Measurements from ENCODE around the gene SAMD4A.
A peak's percentile ranks its signal among the peaks of the same experiment; 100 is the strongest.
"Not testable (repeated sequence)": the region's sequence is repeated elsewhere in the genome, so short reads cannot be mapped to it uniquely, and the experiment has no call there.

SAMD4A gene

DNA sequence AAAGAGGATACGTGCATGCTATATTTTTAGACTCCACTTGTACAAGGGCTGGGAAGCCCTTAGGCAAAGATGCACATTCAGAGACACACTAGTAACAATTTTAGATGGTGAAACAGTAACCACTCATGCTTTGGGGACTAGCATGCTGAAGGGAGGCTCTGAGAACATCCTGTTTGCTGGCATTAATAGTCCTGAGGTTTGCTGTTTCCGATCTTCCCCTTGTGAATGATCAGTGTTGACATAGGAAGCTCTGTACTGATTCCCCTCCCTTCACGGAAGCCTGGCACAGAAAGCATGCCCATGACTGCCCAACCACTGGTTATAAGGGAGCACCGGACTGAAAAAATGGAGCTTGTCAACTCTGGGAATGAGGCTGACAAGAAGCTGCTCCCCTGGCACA, 171.1 kb downstream of the SAMD4A start:
- peak in 1 of 2 experiments; percentile 6 for DNase-seq

DNA sequence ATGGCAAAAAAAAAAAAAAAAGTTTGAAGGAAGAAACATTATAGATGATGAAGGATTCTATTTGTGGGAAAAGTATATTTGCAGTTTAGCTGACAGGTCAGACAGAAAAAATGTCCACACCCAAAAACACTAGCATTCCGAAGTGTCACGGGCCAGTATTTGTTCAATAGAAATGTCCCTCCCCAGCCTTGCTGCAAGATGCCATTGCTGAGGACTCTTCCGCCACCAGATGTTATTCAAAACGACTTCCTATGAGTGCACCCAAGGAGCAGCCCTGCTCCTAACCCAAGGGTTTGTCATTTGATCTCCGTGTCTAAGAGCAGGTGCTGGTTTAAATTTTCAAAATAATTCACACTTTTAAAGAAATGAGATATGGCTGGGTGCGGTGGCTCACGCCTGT, 172.6 kb downstream of the SAMD4A start:
- no peak for DNase-seq

DNA sequence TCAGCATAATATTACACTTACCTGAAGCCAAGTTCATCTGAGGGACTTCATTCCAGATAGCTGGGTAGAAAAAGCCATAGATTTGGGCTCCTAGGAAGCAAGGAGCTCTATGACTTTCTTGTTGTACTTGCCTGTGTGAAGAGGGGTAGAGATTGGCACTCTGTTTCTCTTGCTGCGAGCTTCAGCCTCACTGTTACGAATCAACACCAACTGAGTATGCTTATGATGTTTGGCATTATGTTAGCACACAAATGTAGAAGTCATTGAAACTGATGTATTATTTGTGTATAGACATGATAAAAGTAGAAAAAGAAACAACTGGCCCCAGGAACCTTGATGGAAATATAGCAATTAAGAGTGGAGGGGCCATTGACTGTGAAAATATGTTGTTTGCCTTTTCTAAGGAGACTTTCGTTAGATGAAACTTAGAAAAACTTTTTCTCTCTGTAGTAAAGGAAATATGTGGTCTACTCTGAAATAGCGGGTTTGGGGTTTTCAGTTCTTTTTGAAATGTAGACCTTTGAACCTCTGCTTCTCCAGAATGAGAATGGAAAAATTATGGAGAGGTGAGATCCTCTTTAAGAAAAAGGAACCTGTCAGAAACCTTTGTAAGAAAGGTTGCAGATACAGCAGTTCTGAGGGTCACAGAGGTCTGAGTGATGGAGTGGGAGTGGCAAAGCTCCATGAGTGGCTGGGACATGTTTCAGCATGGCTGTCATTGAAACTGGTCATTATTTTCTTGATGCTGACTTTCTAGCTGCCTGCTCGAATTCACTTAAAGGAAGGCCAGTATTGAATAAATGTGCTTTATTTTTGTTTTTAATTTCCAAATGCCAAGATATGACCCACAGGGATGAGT, 175.8 kb downstream of the SAMD4A start:
- DNase-seq: no peak

DNA sequence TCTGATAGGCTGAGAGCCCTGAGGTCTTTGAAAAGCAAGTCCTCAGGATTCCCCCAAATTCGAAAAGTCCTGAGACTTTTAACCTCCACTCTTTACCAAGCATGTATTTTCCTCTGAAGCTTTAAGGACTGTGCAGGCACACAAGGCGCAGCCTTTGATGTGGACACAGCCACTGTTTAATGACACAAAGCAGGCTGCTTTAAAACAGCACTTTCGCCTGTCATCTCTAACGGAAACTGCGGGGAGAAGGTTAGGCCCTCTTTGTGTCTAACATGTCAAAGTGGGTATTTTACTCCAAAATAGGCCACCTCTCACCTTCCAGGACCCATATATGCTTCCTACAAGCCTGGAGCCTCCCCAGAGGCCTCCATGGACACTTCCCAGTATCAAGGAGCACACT, 176.5 kb downstream of the SAMD4A start:
- DNase-seq: no peak

DNA sequence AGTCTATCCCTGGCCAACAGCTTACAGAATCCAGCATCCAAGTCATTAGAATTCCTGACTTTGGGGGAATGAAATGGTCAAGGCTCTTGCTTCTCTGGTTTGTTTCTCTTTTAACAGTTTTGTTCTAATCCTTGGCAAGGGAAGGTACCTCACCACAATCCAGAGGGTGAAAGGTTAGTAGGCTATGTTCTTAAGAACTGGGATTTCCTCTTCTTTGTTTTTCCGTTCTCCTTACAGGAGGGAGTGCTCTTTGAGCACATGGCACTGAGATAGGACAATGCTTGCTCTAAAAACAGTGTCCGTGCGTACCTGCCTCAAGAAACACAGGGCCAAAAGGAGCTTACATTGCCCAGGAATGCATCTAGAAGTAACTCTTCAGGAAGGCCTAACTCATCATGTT, 179.1 kb downstream of the SAMD4A start:
- DNase-seq: no peak

DNA sequence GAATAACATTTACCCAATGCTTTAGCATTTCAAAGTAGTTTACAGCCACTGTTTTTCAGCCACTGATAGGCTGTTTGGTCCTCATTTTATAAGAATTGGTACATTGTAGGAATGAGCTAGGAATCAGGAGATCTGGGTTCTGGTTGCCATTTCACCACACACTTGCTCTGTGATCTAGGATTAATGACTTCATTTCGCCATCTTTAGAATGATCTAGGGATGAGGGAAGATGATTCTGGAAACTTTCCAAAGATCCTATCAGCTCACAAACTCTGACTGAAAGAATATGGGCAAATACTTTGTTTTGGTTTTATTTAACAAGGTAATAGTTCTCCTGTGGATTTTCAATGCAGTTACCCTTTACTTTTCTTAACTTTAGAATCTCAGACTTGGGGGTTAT, 180.7 kb downstream of the SAMD4A start:
- DNase-seq: no peak

DNA sequence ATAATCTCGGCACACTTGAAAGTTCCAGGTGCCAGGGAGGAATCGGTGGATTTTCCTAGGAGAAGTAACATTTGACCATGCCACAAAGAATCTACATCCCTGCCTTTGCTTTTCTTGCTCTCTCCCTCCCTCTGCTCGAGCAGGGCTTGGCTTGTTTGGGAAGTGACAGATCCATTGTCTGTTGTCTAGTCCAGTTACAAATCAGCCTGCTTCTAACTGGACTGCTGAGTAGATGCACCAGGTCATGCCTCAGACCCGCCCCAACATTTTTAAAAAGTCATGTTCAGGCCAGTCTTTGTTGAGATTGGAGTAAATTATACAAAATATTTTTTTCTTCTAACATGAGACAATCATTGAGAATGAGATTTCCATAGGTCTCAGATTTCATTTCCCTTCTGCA, 182.3 kb downstream of the SAMD4A start:
- no peak for DNase-seq

DNA sequence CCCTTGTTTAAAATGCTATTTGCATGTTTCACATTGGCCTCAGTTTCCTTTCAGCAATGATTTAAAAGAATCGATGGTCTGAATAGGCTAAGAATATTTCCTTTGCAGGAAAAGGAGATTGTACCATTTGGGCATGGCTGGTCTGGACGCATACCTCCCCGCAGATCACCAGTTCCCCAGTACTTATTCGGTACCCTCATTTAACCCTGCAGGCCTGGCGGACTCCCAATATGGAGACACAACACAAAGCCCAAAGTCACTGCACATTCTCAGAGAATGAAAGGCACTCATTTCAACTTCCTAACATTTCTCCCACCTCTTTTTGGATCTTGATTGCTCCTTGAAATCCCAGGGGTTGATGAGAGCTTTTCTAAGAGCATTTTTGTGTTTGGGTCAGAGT, 182.8 kb downstream of the SAMD4A start:
- DNase-seq: no peak

DNA sequence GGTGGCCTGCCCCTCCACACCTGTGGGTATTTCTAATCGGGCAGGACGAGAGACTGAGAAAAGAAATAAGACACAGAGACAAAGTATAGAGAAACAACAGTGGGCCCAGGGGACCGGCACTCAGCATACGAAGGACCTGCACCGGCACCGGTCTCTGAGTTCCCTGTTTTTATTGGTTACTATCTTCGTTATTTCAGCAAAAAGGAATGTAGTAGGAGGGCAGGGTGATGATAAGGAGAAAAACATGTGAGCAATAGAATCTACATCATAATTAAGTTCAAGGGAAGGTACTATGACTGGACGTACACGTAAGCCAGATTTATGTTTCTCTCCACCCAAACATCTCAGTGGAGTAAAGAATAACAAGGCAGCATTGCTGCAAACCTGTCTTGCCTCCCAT, 185.7 kb downstream of the SAMD4A start:
- not testable (repeated sequence) for DNase-seq

DNA sequence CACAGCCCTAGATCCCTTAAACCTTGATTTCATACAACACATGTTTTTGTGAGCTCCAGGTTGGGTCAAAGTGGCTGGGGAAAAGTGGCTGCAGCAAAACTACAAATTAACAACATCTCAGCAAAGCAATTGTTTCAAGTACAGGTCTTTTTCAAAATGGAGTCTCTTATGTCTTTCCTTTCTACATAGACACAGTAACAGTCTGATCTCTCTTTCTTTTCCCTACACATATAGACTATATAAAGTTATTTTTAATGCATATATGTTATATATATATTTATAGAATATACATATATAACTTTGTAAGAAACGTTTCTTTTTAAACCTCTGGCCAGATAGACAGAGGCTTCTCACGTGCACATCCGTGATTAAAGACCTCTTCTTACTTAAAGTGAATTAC, 186.5 kb downstream of the SAMD4A start:
- DNase-seq: not testable (repeated sequence)

DNA sequence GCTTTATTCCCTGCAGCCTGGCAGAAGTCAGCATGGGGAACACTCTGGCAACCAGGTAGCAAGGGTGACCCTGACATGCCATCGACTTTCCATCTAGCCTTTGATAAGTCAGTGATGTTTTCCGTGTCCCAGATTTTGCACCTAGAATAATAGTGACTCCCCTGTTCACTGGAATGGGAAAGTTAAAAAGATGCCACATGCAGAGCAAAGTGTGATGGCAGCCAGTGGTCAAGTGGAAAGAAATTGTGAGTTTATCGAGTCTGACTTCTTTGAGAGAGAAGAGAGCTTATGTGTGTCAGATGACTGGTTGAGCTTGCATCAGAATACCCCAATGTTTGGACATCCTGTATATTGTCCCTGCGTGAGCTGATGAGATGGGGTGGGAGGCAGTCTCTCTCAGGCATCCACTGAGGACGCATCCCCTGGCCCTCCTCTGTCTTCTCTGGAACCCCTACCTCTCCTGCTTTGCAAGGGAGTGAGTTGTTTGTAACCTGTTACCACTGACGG, 187.2 kb downstream of the SAMD4A start:
- no peak for DNase-seq

DNA sequence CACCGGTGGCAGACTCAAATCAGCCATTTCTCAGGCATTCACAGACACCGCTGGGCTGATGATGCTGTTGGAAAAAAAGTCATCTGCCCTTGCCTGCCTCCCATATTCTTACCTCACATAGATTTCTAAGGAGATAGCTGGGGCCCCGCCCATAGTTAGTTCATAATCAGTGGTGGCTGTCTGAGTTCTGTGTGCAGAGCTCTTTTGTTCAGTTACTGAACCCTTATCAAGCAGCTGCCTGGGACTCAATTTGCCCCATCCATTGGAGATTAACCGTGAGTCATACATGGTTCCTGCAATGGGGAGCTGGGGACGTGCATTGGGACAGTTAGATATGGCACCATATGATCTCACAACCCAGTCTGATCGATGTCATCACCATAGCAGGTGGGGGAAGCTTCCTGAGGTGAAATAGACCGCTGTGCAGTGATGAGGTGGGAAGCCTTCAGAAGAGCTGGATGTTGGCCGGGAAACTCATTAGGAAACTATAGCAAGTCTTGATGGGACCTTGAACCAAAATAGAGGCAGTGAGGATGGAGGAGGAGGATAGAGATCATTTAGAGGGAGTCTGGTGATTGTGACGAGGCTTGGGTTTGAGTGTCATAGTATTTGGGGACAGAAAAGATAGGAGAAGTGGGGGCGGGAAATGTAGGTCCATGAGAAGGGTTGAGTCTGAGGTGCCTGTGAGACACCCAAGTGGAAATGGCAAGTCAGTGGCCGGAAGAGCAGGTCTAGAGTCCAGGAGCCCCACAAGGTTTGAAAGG, 187.9 kb downstream of the SAMD4A start:
- DNase-seq: no peak

DNA sequence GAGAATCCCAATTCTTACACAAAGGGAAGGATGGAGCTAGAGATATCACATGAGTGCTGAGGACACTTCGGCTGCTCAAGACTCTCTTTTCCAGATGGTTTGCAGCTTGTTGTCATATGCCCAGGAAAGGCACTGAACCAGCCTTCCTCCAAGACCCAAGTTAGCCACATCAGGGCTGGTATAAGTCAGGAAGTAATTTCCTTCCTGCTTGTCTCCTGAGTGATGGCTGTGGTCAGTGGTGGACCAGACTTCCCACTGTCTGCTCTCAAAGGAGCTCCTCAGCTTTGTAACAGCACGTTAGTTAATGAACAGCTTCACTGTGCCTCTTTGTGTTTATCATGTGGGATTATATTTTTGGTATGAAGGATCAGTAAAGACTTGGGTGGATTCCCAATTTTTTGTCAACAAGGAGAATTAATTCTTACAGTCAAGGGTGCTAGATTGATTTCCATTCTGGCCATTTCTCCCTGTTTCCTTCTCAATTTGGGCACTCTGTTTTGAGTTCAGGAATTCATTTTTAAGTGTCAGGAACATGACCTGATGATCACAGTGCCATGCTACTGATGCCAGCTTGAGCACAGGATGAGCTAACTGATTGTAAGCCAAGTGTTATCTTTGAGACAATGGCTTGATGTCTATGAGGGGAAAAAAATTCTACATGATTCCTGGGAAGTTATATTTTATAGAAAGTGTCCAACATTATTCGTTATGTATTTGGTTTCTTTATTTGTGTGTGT, 189.9 kb downstream of the SAMD4A start:
- no peak for DNase-seq

DNA sequence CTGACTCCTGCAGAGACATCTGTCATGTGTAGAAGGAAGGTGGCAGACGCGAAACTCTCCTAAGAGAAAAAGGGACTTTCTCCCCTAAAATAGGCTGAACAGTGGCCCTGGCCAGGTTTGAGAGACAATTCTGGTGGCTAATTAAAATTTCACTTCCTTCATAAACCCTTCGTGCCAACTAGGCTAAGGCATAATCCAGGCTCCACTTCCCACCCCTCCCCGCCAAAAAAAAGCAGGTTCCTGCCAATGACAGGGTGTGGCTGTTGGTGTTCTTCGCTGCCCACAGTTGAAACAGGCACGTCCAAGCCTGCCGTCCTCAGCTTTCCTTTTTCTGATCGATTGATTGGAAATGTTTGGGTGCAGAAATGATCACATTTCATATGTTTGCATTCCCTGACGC, 191.1 kb downstream of the SAMD4A start:
- DNase-seq: no peak

DNA sequence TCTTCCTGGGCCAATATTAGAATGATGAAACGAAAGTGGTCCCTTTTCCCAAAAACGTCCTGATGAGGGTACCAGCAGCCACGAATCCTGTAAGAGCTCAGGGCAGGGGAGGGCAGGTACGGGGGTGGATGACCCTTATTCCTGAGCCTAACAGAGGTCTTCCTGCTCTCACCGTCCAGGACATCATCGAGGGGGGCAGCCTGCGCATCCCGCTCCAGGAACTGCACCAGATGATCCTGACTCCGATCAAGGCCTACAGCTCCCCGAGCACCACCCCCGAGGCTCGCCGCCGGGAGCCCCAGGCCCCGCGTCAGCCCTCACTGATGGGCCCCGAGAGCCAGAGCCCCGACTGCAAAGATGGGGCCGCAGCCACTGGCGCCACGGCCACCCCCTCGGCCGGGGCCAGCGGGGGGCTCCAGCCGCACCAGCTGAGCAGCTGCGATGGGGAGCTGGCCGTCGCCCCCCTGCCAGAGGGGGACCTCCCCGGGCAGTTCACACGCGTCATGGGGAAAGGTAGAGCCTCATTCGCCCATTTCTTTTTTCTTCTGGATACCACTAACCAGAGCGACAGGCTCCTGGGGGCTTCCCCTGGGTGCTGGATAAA, 193.2 kb downstream of the SAMD4A start:
- DNase-seq: no peak

DNA sequence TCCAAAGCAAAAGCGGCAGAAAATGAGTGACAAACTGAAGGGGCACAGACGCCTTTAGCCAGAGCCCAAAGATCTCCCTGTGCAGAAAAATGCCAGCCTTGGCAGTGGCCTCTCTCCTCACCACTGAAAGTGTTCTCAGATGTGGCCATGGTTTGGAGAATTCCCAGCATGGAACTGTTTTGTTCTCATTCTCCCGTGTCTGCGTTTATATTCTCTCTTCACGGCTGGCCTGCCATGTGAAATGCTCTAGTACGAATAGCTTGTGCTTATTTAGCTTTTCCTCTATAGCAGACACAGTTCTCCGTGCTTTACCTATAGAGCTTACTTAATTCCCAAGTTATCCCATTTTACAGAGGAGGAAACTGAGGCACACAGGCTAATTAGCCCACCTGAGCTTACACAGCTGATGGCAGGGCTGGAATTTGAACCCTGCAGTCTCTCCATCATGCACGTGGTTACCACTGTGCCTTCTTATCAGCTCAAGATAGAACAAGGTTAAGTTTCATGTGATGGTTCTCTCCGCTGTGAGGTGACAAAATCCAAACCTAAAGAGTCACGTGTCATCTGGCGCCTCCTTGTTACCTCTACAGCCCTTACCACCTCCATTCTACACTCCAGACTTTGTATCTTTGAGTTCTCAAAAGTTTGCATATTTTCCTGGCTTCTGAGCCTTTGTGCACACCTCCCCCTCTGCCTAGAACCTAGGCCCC, 194.1 kb downstream of the SAMD4A start:
- DNase-seq: no peak

DNA sequence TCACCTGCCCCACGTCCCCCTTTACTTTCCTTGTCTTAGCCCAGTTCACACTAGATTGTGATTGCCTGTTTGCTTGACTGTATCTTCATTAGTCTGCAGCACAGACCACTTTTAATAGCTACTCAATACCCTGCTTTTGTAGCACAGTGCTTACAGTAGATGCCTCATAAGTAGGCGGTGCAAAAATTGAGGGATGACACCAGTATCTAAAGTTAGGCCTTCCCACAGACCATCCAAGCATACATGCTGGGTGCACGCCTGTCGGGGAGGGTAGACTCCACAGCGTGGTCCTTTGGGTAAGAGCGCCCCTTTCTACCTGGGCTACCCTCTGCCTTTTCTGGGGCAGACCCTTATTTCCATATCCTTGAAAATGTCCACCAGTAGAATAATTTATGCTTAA, 194.9 kb downstream of the SAMD4A start:
- no peak for DNase-seq

DNA sequence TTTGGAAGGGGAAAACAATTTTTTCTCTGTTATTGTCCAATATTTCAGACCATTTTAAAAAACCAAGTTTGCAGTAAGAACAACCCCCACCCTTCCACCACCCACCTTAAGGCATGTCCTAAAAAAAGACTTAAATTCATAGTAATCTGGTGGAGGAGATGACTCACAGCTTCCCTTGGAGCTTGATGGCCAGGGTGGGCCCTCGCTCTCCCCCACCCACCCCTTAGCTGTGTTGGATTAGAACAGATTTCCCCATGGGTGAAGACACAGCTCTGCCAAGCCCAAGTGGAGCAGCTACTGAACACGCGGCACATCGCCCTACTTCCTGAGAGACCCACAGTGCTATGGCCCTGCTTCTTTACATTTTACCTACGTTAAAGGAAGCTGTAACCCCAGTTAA, 195.4 kb downstream of the SAMD4A start:
- no peak for DNase-seq

DNA sequence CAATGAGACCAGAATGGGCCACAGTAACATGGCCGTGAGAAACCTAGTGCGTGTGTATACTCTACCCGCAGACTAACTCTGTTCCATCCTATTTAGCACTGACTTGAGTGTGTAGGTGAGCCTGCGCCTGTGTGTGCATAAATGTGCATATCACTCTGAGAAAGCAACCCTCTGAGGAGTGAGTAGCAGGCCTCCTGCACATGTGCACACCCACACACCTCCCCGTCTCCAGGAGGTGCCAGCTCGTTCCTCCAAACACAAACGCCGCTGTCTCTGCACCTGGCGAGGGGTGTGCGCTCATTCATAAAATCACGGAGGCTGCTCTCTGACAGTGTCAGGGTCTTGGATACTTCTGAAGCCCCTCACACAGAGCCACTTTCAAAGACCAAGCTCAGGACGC, 196.8 kb downstream of the SAMD4A start:
- DNase-seq: no peak

DNA sequence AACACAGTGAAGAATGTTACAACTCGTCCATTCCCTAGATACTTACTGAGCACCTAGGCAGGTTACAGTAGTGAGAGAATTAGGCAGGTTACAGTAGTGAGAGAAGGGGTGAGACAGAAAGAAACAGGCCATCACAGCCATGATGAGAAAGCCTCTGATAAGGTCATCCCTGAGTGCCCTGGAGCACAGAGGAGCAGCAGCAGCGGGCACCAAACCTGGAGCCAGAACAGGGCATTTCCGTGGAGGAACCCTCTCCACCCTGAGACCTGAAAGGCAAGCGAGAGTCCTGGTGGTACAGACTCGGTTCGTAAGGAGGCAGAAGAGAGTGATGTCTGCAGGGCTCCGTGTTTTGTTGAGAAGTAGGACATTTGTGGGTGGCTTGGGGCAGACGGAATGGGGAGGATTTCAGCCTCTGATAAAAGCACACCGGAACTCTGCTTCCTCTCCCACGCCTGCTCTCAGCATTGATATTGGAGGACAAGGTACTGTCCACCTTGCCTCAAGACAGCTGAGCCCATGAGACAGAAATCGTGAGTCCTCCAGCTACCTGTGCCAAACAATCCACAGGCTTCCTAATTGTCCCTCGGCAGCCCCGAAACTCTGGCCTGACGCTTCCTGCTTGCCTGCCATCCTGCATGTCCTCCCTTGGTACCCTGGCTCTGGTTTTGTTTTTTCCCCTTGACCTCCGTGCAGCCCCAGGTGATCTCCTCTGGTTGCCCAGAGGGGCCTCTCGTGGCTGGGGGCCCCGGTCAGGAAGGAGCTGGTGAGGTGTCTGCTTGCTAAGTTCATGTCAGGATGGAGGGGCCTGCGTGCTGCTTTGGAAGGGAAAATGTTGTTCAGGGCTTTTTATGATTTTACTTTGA, 199.6 kb downstream of the SAMD4A start:
- DNase-seq: no peak

DNA sequence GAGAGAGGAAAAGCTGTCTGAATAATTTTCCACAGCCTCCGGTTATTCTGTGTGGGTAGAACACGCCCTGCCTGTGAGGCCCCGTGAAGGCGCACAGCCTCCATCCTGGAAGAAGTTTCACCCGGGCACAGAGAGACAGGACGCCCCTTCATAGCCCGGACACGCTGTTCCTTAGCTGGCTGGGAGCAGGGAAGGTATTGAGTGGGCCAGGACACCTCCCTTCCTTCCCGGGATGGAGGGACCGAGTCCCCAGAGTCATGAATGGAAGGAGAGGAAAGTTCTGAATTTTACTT, 200.2 kb downstream of the SAMD4A start:
- DNase-seq: no peak

DNA sequence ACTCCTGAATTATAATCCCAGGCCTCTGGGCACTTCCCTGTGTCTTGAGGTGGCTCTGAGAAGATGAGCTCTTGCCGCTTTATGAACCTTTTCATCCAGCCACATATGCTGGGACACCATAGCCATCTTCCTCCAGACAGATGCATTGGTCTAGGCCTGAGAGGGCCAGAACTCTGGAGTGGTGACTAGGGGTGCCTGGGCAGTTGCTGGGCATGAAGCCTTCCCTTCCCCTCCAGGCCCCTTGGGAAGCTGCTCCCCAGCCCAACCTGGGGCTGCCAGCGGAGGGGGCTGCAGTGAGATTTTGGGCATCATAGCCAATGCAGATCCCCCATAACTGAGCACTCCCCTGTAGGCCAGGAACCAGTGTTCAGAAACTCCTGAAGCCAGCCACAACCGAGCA, 200.5 kb downstream of the SAMD4A start:
- no peak for DNase-seq

Data from NCI-H2081 (cell line).